ENCODE measurements around the gene CMPK2. TPM values are rescaled to one million over a fixed set of nuclear protein-coding genes. Genes with fewer than 3 reads are reported as not detected.

Gene CMPK2
- total and polyA plus RNA-seq, 2 donors (not counting 1 experiment from before 2014, with no cell fraction given): 0.33 to 0.52 TPM

GRCh38 chr2:6814312-6814711, 51.4 kb downstream of the CMPK2 start:
- no peaks in the 10 kb centered on the region for H3K79me2 ChIP-seq (ENCODE audit: control insufficient read depth, insufficient read depth, low read length)
- no peak overlapping the region for H2AFZ ChIP-seq (ENCODE audit: low read length)
- no peak overlapping the region for H3K4me2 ChIP-seq (ENCODE audit: extremely low read depth, insufficient read depth, low read length)
- no peaks in the 10 kb centered on the region for H3K9me3 ChIP-seq (ENCODE audit: control insufficient read depth, insufficient read depth, low read depth, low read length)
- no peaks in the 10 kb centered on the region for H3K4me1 ChIP-seq (ENCODE audit: control insufficient read depth, extremely low read depth, insufficient read depth, low read length)
- H4K20me1 ChIP-seq (ENCODE audit: control insufficient read depth, extremely low read depth, insufficient read depth, low read length): no peaks in the 10 kb centered on the region
- H3K27me3 ChIP-seq (ENCODE audit: control insufficient read depth, insufficient read depth, low read length): no peaks in the 10 kb centered on the region
- no peaks in the 10 kb centered on the region for H3K36me3 ChIP-seq (ENCODE audit: control insufficient read depth, insufficient read depth, low read length)
- H3K9ac ChIP-seq (ENCODE audit: insufficient read depth, low read length): no peak overlapping the region
- TF ChIP-seq, protein P1, sequence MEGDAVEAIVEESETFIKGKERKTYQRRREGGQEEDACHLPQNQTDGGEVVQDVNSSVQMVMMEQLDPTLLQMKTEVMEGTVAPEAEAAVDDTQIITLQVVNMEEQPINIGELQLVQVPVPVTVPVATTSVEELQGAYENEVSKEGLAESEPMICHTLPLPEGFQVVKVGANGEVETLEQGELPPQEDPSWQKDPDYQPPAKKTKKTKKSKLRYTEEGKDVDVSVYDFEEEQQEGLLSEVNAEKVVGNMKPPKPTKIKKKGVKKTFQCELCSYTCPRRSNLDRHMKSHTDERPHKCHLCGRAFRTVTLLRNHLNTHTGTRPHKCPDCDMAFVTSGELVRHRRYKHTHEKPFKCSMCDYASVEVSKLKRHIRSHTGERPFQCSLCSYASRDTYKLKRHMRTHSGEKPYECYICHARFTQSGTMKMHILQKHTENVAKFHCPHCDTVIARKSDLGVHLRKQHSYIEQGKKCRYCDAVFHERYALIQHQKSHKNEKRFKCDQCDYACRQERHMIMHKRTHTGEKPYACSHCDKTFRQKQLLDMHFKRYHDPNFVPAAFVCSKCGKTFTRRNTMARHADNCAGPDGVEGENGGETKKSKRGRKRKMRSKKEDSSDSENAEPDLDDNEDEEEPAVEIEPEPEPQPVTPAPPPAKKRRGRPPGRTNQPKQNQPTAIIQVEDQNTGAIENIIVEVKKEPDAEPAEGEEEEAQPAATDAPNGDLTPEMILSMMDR (conservative IDR thresholded peaks at IDR 0.05 in 1 of 2, IDR thresholded peaks at IDR 0.05 in 1 of 2; ENCODE audit: low read depth in 1 of 2, low read length in 2 of 2): no peak
- no peak for TF ChIP-seq EZH2 (IDR thresholded peaks at IDR 0.05; ENCODE audit: low read length, missing control alignments)
- H3K4me3 ChIP-seq (replicated peaks in 1 of 4; ENCODE audit: control extremely low read depth in 1 of 4, insufficient read depth in 1 of 4, low read depth in 3 of 4, low read length in 4 of 4): no peak overlapping the region
- no peak overlapping the region for H3K27ac ChIP-seq (ENCODE audit: insufficient read depth, low read length)
- DNase-seq (ENCODE audit: low read depth in 2 of 2): no peak

- no peak overlapping the region for H3K4me2 ChIP-seq (ENCODE audit: extremely low read depth, insufficient read depth, low read length)
- no peak overlapping the region for H3K4me3 ChIP-seq (replicated peaks in 1 of 4; ENCODE audit: control extremely low read depth in 1 of 4, insufficient read depth in 1 of 4, low read depth in 3 of 4, low read length in 4 of 4)
- no peaks in the 10 kb centered on the region for H3K79me2 ChIP-seq (ENCODE audit: control insufficient read depth, insufficient read depth, low read length)
- H3K27ac ChIP-seq (ENCODE audit: insufficient read depth, low read length): no peak overlapping the region
- no peaks in the 10 kb centered on the region for H4K20me1 ChIP-seq (ENCODE audit: control insufficient read depth, extremely low read depth, insufficient read depth, low read length)
- no peak overlapping the region for H2AFZ ChIP-seq (ENCODE audit: low read length)
- no peaks in the 10 kb centered on the region for H3K27me3 ChIP-seq (ENCODE audit: control insufficient read depth, insufficient read depth, low read length)
- TF ChIP-seq EZH2 (IDR thresholded peaks at IDR 0.05; ENCODE audit: low read length, missing control alignments): no peak
- TF ChIP-seq, protein P1 (conservative IDR thresholded peaks at IDR 0.05 in 1 of 2, IDR thresholded peaks at IDR 0.05 in 1 of 2; ENCODE audit: low read depth in 1 of 2, low read length in 2 of 2): no peak
- no peaks in the 10 kb centered on the region for H3K9me3 ChIP-seq (ENCODE audit: control insufficient read depth, insufficient read depth, low read depth, low read length)
- no peaks in the 10 kb centered on the region for H3K36me3 ChIP-seq (ENCODE audit: control insufficient read depth, insufficient read depth, low read length)
- no peak for DNase-seq (ENCODE audit: low read depth in 2 of 2)
- no peak overlapping the region for H3K9ac ChIP-seq (ENCODE audit: insufficient read depth, low read length)
- no peaks in the 10 kb centered on the region for H3K4me1 ChIP-seq (ENCODE audit: control insufficient read depth, extremely low read depth, insufficient read depth, low read length)
These were observed 52.1 kb downstream of the CMPK2 start for GRCh38 chr2:6813573-6813972.

- Histone ChIP-seq H3K4me2 (ENCODE audit: extremely low read depth, insufficient read depth, low read length) (no peak overlapping the region), H3K9ac (ENCODE audit: insufficient read depth, low read length) (no peak overlapping the region), H3K27ac (ENCODE audit: insufficient read depth, low read length) (no peak overlapping the region), H3K9me3 (ENCODE audit: control insufficient read depth, insufficient read depth, low read depth, low read length) (no peaks in the 10 kb centered on the region), H3K27me3 (ENCODE audit: control insufficient read depth, insufficient read depth, low read length) (no peaks in the 10 kb centered on the region), H4K20me1 (ENCODE audit: control insufficient read depth, extremely low read depth, insufficient read depth, low read length) (no peaks in the 10 kb centered on the region), H2AFZ (ENCODE audit: low read length) (peak overlapping the region; percentile 39), H3K4me1 (ENCODE audit: control insufficient read depth, extremely low read depth, insufficient read depth, low read length) (no peaks in the 10 kb centered on the region), H3K4me3 (replicated peaks in 1 of 4; ENCODE audit: control extremely low read depth in 1 of 4, insufficient read depth in 1 of 4, low read depth in 3 of 4, low read length in 4 of 4) (no peak overlapping the region), H3K79me2 (ENCODE audit: control insufficient read depth, insufficient read depth, low read length) (no peaks in the 10 kb centered on the region), H3K36me3 (ENCODE audit: control insufficient read depth, insufficient read depth, low read length) (no peaks in the 10 kb centered on the region)
- TF ChIP-seq, protein P1 (conservative IDR thresholded peaks at IDR 0.05 in 1 of 2, IDR thresholded peaks at IDR 0.05 in 1 of 2; ENCODE audit: low read depth in 1 of 2, low read length in 2 of 2): no peak
- TF ChIP-seq EZH2 (IDR thresholded peaks at IDR 0.05; ENCODE audit: low read length, missing control alignments): no peak
- DNase-seq (ENCODE audit: low read depth in 2 of 2): no peak
These were observed 52.7 kb downstream of the CMPK2 start for GRCh38 chr2:6812857-6813530.
